ENCODE data around the gene HAT1.
A peak's percentile ranks its signal among the peaks of the same experiment; 100 is the strongest.

The HAT1 gene

GRCh38 chr2:171922230-171923022 is at the start of gene HAT1:
HAT1 (plus strand) TSS chr2:171922461; CDS start chr2:171922501, 40 bp downstream.
- Mint-ChIP-seq H3K36me3 (ENCODE audit: low read depth) (peaks cover 48% of the 10 kb centered on the region), H3K27me3 (no peaks in the 10 kb centered on the region), H3K4me3 (peak within 1 kb of the TSS; percentile 95), H3K27ac (peak within 1 kb of the TSS; percentile 99), H3K9me3 (no peaks in the 10 kb centered on the region), H3K4me1 (ENCODE audit: low read depth) (peaks cover 41% of the 10 kb centered on the region)
- peak; percentile 99 for DNase-seq

DNA sequence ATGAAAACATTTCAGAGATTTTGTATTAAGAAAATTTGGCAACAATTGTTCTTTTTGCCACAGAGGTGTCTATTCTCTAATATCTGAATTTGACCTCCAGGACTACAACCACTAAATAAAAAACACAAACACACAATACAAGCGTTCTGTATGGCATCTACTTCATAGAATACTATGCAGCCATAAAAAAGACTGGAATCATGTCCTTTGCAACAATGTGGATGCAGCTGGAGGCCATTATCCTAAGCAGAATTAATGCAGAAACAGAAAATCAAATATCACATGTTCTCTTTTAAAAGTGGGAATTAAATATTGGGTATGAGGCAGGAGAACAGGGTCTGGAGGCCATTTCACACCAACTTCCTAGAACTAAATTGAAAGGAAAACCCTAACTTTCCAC is 47.7 kb upstream of the HAT1 start:
- Mint-ChIP-seq H3K27ac (no peak overlapping the region), H3K27me3 (no peaks in the 10 kb centered on the region), H3K36me3 (ENCODE audit: low read depth) (peaks cover 49% of the 10 kb centered on the region), H3K4me1 (ENCODE audit: low read depth) (peaks cover 29% of the 10 kb centered on the region), H3K4me3 (no peak overlapping the region), H3K9me3 (no peaks in the 10 kb centered on the region)
- DNase-seq = no peak

- no peaks in the 10 kb centered on the region for H3K27me3 Mint-ChIP-seq
- H3K27ac Mint-ChIP-seq = no peak overlapping the region
- H3K4me1 Mint-ChIP-seq (ENCODE audit: low read depth) = peaks cover 34% of the 10 kb centered on the region
- peaks cover 49% of the 10 kb centered on the region for H3K36me3 Mint-ChIP-seq (ENCODE audit: low read depth)
- H3K9me3 Mint-ChIP-seq = no peaks in the 10 kb centered on the region
- DNase-seq = no peak
- H3K4me3 Mint-ChIP-seq = no peak overlapping the region
These were observed 47.3 kb upstream of the HAT1 start for GRCh38 chr2:171874963-171875362.

- Mint-ChIP-seq H3K27ac (peak overlapping the region; percentile 55), H3K27me3 (no peaks in the 10 kb centered on the region), H3K9me3 (no peaks in the 10 kb centered on the region), H3K4me3 (no peak overlapping the region), H3K4me1 (ENCODE audit: low read depth) (peaks cover 53% of the 10 kb centered on the region), H3K36me3 (ENCODE audit: low read depth) (peaks cover 48% of the 10 kb centered on the region)
- DNase-seq = no peak
These were observed 43.7 kb upstream of the HAT1 start for GRCh38 chr2:171878481-171878993.

GRCh38 chr2:171879865-171880264 is 42.4 kb upstream of the HAT1 start:
- Mint-ChIP-seq H3K4me1 (ENCODE audit: low read depth) (peaks cover 54% of the 10 kb centered on the region), H3K9me3 (no peaks in the 10 kb centered on the region), H3K4me3 (no peak overlapping the region), H3K36me3 (ENCODE audit: low read depth) (peaks cover 44% of the 10 kb centered on the region), H3K27me3 (no peaks in the 10 kb centered on the region), H3K27ac (no peak overlapping the region)
- DNase-seq = no peak

- Mint-ChIP-seq H3K4me3 (no peak overlapping the region), H3K27me3 (no peaks in the 10 kb centered on the region), H3K4me1 (ENCODE audit: low read depth) (peaks cover 53% of the 10 kb centered on the region), H3K36me3 (ENCODE audit: low read depth) (peaks cover 38% of the 10 kb centered on the region), H3K27ac (no peak overlapping the region), H3K9me3 (no peaks in the 10 kb centered on the region)
- no peak for DNase-seq
These were observed 41.5 kb upstream of the HAT1 start for GRCh38 chr2:171880774-171881173.

DNA sequence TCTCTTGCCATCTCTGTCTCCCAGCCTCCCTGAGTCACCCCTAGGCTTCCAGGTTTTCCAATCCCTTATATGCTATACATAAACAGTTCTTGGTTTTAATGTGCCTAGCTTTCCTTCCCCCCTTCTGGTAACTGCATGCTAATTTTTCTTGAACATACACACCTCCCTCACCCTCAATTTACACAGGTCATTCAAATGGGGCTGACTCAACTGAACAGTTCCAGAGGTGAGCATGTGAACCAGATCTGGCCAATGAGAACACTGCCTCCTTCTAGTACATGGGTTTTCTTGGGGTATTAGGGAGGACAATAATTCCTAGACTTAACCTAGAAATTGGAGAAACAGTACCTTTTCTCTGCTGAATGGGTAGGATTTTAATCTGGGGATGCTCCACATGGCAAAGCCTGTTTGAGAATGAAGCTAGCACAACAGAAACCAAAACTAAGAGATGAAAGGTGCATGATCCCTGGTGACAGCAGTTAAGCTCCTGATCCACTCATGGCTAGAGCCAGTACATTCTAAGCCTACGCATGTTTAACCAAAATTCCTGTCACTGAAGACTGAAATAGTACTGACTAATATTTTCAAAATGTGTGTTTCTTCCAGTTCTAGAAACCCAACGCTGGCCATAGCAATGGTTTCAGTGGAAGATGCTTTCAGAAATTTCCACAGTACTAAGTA is 40.0 kb upstream of the HAT1 start:
- Mint-ChIP-seq H3K36me3 (ENCODE audit: low read depth) (peaks cover 33% of the 10 kb centered on the region), H3K4me3 (no peak overlapping the region), H3K9me3 (no peaks in the 10 kb centered on the region), H3K27me3 (no peaks in the 10 kb centered on the region), H3K27ac (peak overlapping the region; percentile 84), H3K4me1 (ENCODE audit: low read depth) (peaks cover 45% of the 10 kb centered on the region)
- DNase-seq = no peak

- Mint-ChIP-seq H3K4me1 (ENCODE audit: low read depth) (peaks cover 42% of the 10 kb centered on the region), H3K27me3 (no peaks in the 10 kb centered on the region), H3K4me3 (no peak overlapping the region), H3K9me3 (no peaks in the 10 kb centered on the region), H3K36me3 (ENCODE audit: low read depth) (peaks cover 39% of the 10 kb centered on the region), H3K27ac (no peak overlapping the region)
- no peak for DNase-seq
These were observed 38.9 kb upstream of the HAT1 start for GRCh38 chr2:171883275-171883893.

DNA sequence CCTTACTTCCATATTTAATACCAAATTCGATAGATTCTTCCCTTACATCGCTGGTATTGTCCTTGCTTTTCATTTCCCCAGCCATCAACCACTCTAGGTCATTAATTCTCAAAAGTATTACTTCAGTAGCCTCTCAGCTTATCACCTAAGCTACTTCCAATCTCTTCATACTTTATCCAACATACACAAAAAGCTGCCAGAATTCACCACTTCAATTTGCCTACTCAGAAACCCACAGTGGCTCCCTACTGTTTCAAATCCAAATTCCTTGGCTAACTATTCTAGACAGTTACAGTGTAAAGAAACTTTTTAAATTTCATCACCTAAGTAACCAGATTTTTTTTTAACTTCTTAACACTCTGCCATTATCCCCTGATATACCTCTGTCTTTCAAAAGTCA is 32.9 kb upstream of the HAT1 start:
- no peak for DNase-seq

DNA sequence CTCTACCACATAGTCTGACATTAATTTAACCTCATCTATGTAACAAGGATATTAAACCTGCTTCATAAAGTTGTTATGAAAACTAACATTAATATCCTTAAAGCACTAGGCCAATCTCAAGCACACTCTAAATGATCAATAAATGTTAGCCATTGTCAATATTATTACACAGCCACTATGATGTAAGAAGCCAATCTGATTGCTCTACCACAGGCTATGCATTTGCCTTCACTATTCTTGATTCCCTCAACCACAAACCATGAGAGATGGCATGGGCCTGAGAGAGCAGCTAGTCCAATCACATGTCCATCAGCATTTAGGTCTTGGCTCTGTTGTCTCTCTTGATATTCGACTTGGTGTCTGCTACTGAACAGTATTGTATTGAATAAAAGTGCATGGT is 32.5 kb upstream of the HAT1 start:
- H3K27ac Mint-ChIP-seq = no peak overlapping the region

More for the DNA sequence above, 32.9 kb upstream of the HAT1 start:
- H3K9me3 Mint-ChIP-seq = no peaks in the 10 kb centered on the region
- H3K36me3 Mint-ChIP-seq (ENCODE audit: low read depth) = peaks cover 59% of the 10 kb centered on the region
- no peak overlapping the region for H3K27ac Mint-ChIP-seq
- no peaks in the 10 kb centered on the region for H3K27me3 Mint-ChIP-seq
- no peak overlapping the region for H3K4me3 Mint-ChIP-seq
- peaks cover 40% of the 10 kb centered on the region for H3K4me1 Mint-ChIP-seq (ENCODE audit: low read depth)

GRCh38 chr2:171893196-171893823 is 29.0 kb upstream of the HAT1 start:
- H3K4me3 Mint-ChIP-seq = peak overlapping the region; percentile 93
- H3K9me3 Mint-ChIP-seq = no peaks in the 10 kb centered on the region
- H3K4me1 Mint-ChIP-seq (ENCODE audit: low read depth) = peaks cover 40% of the 10 kb centered on the region
- no peaks in the 10 kb centered on the region for H3K27me3 Mint-ChIP-seq
- H3K36me3 Mint-ChIP-seq (ENCODE audit: low read depth) = peaks cover 46% of the 10 kb centered on the region
- peak overlapping the region; percentile 94 for H3K27ac Mint-ChIP-seq
- DNase-seq = no peak

More for the DNA sequence above, 32.5 kb upstream of the HAT1 start:
- Mint-ChIP-seq H3K4me3 (no peak overlapping the region), H3K9me3 (no peaks in the 10 kb centered on the region), H3K36me3 (ENCODE audit: low read depth) (peaks cover 59% of the 10 kb centered on the region), H3K27me3 (no peaks in the 10 kb centered on the region), H3K4me1 (ENCODE audit: low read depth) (peaks cover 45% of the 10 kb centered on the region)
- DNase-seq = no peak

DNA sequence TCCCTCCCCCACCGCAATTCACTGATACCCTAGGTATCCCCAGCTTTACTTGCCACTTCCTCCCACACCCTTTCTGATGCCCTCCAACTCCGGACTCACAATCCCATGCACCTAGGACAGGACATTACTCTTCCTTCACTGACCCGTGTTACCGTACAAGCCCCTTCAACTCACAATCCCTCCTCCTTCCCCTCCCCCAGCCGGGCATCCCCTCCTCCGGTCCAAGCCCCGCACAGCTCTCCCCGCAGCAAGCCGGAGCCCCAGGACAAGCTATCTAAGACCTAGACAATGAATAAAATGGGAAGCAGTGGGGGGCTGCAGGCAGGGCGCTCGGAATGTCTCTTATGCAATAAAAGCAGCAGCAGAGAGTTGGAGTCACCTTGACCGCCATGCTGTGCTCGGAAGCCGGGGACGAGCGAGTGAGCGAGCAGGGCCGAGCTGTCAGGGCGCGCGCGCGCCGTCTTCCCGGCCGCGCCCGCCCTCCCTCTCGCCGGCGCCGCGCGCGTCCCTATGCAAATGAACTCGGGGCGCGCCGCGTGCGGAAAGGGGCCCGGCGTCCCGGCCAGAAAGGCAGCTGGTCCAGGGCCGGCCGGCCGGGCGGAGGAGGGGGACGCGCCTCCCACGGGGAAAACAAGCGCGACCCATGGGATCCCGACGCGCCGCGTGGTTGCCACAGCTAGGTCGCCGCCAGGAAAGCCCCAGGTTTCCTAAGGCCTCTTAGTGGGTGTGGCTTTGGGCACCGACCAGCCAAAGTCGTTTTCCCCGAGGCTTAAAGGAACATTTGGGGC is 28.2 kb upstream of the HAT1 start, which contains the start of gene SLC25A12:
TSS of gene SLC25A12 (minus strand) at position 421 of the 788 bp plus-strand sequence. CDS start at position 391, 30 bp downstream.
- DNase-seq = peak; percentile 84
- Mint-ChIP-seq H3K9me3 (no peaks in the 10 kb centered on the region), H3K36me3 (ENCODE audit: low read depth) (peaks cover 43% of the 10 kb centered on the region), H3K4me3 (peak within 1 kb of the TSS; percentile 93), H3K4me1 (ENCODE audit: low read depth) (peaks cover 37% of the 10 kb centered on the region), H3K27me3 (no peaks in the 10 kb centered on the region), H3K27ac (peak within 1 kb of the TSS; percentile 94)

DNA sequence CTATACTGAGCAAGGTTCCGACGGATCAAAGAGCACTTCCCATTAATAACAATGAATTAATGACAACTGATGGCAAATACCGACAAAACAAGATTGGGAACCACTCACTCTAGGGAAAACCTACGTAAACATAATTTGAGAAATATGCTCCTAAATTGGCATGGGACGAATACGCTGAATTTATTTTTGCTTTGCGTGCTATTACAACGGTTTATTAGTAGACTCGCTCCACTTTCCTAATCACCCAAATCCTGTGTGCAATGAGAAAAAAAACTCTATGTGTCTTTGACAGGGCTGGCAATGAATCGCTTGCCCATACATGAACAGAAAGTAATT is 27.7 kb upstream of the HAT1 start:
- H3K4me3 Mint-ChIP-seq = peak overlapping the region; percentile 93
- DNase-seq = no peak
- H3K27me3 Mint-ChIP-seq = no peaks in the 10 kb centered on the region
- peaks cover 38% of the 10 kb centered on the region for H3K36me3 Mint-ChIP-seq (ENCODE audit: low read depth)
- peak overlapping the region; percentile 94 for H3K27ac Mint-ChIP-seq
- H3K4me1 Mint-ChIP-seq (ENCODE audit: low read depth) = peaks cover 34% of the 10 kb centered on the region
- H3K9me3 Mint-ChIP-seq = no peaks in the 10 kb centered on the region

GRCh38 chr2:171895786-171896185 is 26.5 kb upstream of the HAT1 start:
- no peak overlapping the region for H3K4me3 Mint-ChIP-seq
- peaks cover 31% of the 10 kb centered on the region for H3K4me1 Mint-ChIP-seq (ENCODE audit: low read depth)
- H3K36me3 Mint-ChIP-seq (ENCODE audit: low read depth) = peaks cover 27% of the 10 kb centered on the region
- H3K27ac Mint-ChIP-seq = no peak overlapping the region
- DNase-seq = no peak
- no peaks in the 10 kb centered on the region for H3K9me3 Mint-ChIP-seq
- H3K27me3 Mint-ChIP-seq = no peaks in the 10 kb centered on the region
